ENCODE data around the gene TAF8.

DNA sequence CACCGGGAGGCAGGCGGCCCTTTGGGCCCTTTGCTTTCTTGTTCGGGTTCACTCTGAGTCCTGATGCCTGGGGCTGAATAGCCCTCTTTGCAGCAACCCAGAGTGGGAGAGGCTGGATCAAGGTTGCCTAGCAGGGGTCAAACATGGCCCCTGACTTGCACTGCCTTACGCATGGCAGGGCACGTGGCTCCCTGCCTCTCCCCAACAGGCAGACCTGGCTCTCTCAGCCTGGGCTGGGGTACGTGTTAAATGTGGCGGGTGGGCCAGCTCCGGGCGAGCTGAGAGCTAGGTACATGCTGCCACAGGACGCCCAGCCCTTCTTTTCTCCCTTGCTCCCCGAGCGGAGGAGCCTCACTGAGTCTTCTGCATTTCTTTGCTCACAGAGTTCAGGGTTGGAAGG is 84.8 kb downstream of the TAF8 start:
- TF ChIP-seq, protein P1, sequence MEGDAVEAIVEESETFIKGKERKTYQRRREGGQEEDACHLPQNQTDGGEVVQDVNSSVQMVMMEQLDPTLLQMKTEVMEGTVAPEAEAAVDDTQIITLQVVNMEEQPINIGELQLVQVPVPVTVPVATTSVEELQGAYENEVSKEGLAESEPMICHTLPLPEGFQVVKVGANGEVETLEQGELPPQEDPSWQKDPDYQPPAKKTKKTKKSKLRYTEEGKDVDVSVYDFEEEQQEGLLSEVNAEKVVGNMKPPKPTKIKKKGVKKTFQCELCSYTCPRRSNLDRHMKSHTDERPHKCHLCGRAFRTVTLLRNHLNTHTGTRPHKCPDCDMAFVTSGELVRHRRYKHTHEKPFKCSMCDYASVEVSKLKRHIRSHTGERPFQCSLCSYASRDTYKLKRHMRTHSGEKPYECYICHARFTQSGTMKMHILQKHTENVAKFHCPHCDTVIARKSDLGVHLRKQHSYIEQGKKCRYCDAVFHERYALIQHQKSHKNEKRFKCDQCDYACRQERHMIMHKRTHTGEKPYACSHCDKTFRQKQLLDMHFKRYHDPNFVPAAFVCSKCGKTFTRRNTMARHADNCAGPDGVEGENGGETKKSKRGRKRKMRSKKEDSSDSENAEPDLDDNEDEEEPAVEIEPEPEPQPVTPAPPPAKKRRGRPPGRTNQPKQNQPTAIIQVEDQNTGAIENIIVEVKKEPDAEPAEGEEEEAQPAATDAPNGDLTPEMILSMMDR (optimal IDR thresholded peaks at IDR 0.05 in 1 of 3, IDR thresholded peaks at IDR 0.05 in 1 of 3, conservative IDR thresholded peaks at IDR 0.05 in 1 of 3; ENCODE audit: extremely low read depth in 1 of 3, insufficient read depth in 2 of 3, low read length in 3 of 3): no peak
- TF ChIP-seq EZH2 (IDR thresholded peaks at IDR 0.05; ENCODE audit: low read length): no peak
